Thyroid gland (tissue), 4 donors: ENCODE data around the gene EZH1. TPM values are rescaled to one million over a fixed set of nuclear protein-coding genes. Genes with fewer than 3 reads are reported as not detected.

Source experiments
- DNase-seq, 2 donors: peaks; one replicate each; pipeline ENCODE4 v3.0.0-alpha.2; 2019
- H3K27ac ChIP-seq, 3 donors: fragments of 200-600 bp; sonication (generic); 1 replicate in 2 of 3; 2 replicates in 1 of 3; pipeline ENCODE4 v1.5.1; 2016 to 2019; ENCODE audit warnings: mild to moderate bottlenecking in 1 of 3, moderate library complexity in 1 of 3
- H3K27me3 ChIP-seq: fragments of 200-600 bp; sonication (generic); one replicate; pipeline ENCODE4 v1.5.1; 2019
- H3K36me3 ChIP-seq, 2 donors: fragments of 200-600 bp; sonication (generic); one replicate each; pipeline ENCODE4 v1.5.1; 2016 to 2019
- H3K4me1 ChIP-seq, 2 donors: fragments of 200-600 bp; sonication (generic); one replicate each; pipeline ENCODE4 v1.5.1; 2017 to 2019
- H3K4me3 ChIP-seq, 3 donors: fragments of 200-600 bp; sonication (generic); replicated peaks in 1 of 3; 1 replicate in 2 of 3; 2 replicates in 1 of 3; pipeline ENCODE4 v1.5.1; 2016; ENCODE audit warnings: mild to moderate bottlenecking in 1 of 3
- H3K9me3 ChIP-seq: fragments of 200-600 bp; sonication (generic); one replicate; pipeline ENCODE4 v1.5.1; 2017
- POLR2A ChIP-seq, 2 donors: fragments of 450-650 bp; IDR thresholded peaks; one replicate each; pipeline ENCODE4 v1.6.1; 2017; ENCODE audit warnings: antibody characterized with exemption in 2 of 2, mild to moderate bottlenecking in 2 of 2, moderate library complexity in 1 of 2
- WGBS, 2 donors: methylation state at CpG; one replicate each; pipeline ENCODE4 v1.1.5; 2017; 5-methylcytosine and 5-hydroxymethylcytosine counted together
- intact Hi-C: fragments of 100-400 bp; cut with DNase I; formaldehyde crosslinking; loops from one replicate; pipeline ENCODE4 v1.15.1; 2023
- total RNA-seq, 4 donors: library from RNA; depleted of rRNA; stranded (reverse); fragments of >200 nt; gene quantifications; one replicate each; pipeline ENCODE4 v1.2.3, GENCODE V29; 2016
- TF ChIP-seq, protein P1 (sequence below), 6 experiments: fragments of 200-600 bp in 3 of 6; fragments of 450-650 bp in 3 of 6; sonication (generic) in 3 of 6; IDR thresholded peaks; one replicate each; pipeline ENCODE4 v1.5.1; 2016 to 2019; ENCODE audit warnings: antibody characterized with exemption in 6 of 6, mild to moderate bottlenecking in 2 of 6, inconsistent platforms in 1 of 6, moderate library complexity in 1 of 6

Gene EZH1
- total RNA-seq, 4 donors from 2014 or later: 39.3 to 69.2 (median 56.4) TPM

DNA sequence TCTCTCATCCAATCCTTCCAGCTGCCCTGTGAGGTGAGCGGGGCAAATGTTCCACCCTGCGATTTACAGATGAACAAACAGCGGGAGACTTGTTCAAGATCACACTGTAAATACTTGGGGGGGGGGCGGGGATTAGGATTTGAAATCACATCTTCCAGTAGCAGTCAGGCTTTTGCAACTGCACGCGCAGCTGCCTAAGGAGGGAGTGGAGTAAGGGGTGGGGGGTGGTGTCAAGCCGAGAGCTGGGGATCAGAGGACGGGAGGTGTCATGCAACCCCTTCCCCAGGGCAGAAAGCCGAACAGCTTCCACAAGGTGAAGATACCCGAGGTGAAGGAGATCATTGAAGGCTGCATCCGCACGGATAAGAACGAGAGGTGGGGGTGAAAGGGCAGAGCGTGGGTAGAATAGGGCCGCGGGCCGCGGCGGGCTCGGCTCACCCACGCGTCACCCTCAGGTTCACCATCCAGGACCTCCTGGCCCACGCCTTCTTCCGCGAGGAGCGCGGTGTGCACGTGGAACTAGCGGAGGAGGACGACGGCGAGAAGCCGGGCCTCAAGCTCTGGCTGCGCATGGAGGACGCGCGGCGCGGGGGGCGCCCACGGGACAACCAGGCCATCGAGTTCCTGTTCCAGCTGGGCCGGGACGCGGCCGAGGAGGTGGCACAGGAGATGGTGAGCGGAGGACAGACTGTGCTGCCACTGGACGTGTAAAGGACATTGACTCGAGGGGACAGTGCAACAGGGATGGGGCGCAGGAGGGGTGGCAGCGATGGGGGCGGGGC lies 40.2 kb upstream of the EZH1 start:
- H3K27ac ChIP-seq: no peak overlapping the region
- no peaks in the 10 kb centered on the region for H3K9me3 ChIP-seq
- peaks cover 3 to 40% of the 10 kb centered on the region in 2 donors for H3K4me1 ChIP-seq
- H3K36me3 ChIP-seq: no peaks in the 10 kb centered on the region
- no peak overlapping the region for H3K4me3 ChIP-seq
- intact Hi-C loops: no loop called here
- no peak for DNase-seq
- H3K27me3 ChIP-seq: peaks cover 17% of the 10 kb centered on the region
- TF ChIP-seq, protein P1, sequence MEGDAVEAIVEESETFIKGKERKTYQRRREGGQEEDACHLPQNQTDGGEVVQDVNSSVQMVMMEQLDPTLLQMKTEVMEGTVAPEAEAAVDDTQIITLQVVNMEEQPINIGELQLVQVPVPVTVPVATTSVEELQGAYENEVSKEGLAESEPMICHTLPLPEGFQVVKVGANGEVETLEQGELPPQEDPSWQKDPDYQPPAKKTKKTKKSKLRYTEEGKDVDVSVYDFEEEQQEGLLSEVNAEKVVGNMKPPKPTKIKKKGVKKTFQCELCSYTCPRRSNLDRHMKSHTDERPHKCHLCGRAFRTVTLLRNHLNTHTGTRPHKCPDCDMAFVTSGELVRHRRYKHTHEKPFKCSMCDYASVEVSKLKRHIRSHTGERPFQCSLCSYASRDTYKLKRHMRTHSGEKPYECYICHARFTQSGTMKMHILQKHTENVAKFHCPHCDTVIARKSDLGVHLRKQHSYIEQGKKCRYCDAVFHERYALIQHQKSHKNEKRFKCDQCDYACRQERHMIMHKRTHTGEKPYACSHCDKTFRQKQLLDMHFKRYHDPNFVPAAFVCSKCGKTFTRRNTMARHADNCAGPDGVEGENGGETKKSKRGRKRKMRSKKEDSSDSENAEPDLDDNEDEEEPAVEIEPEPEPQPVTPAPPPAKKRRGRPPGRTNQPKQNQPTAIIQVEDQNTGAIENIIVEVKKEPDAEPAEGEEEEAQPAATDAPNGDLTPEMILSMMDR (IDR thresholded peaks at IDR 0.05): no peak
- no peak for TF ChIP-seq POLR2A (IDR thresholded peaks at IDR 0.05)
- WGBS, 2 donors: 7 to 11% methylated on average over 25 to 37 of the region's 52 CpGs

DNA sequence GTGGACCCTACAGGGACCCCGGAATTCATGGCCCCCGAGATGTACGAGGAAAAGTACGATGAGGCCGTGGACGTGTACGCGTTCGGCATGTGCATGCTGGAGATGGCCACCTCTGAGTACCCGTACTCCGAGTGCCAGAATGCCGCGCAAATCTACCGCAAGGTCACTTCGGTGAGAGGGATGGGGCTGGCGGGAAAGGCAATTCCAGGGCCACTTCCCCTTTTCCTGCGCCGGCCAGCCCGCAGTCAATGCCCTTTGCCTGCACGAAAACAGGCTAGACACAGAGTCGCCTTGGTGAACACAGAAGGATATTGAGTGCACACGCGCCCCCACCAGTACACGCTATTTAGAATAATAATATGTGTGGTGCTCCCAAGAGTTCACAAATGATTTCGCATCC lies 39.6 kb upstream of the EZH1 start:
- Histone ChIP-seq H3K9me3 (no peaks in the 10 kb centered on the region), H3K36me3 (peaks cover 0 to 2% of the 10 kb centered on the region in 2 donors), H3K27me3 (peaks cover 17% of the 10 kb centered on the region), H3K27ac (no peak overlapping the region), H3K4me1 (peaks cover 3 to 41% of the 10 kb centered on the region in 2 donors), H3K4me3 (no peak overlapping the region)
- DNase-seq: no peak
- intact Hi-C loops: no loop called here
- WGBS, 2 donors: 8 to 25% methylated on average over 16 to 25 of the region's 25 CpGs
- TF ChIP-seq POLR2A (IDR thresholded peaks at IDR 0.05): no peak
- TF ChIP-seq, protein P1 (IDR thresholded peaks at IDR 0.05): no peak

DNA sequence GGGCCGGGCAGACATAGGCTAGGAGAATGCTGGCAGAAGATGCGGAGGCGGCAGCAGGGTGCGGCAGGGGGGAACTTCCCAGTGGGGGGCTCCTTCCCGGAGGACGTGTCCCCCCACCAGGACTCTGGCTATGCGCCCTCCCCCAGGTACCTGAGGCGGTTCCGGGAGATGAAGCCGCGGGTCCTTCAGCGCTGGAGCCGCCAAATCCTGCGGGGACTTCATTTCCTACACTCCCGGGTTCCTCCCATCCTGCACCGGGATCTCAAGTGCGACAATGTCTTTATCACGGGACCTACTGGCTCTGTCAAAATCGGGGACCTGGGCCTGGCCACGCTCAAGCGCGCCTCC lies 38.9 kb upstream of the EZH1 start:
- 0 to 21% methylated on average over 1 to 12 of the region's 22 CpGs for WGBS, 2 donors

DNA sequence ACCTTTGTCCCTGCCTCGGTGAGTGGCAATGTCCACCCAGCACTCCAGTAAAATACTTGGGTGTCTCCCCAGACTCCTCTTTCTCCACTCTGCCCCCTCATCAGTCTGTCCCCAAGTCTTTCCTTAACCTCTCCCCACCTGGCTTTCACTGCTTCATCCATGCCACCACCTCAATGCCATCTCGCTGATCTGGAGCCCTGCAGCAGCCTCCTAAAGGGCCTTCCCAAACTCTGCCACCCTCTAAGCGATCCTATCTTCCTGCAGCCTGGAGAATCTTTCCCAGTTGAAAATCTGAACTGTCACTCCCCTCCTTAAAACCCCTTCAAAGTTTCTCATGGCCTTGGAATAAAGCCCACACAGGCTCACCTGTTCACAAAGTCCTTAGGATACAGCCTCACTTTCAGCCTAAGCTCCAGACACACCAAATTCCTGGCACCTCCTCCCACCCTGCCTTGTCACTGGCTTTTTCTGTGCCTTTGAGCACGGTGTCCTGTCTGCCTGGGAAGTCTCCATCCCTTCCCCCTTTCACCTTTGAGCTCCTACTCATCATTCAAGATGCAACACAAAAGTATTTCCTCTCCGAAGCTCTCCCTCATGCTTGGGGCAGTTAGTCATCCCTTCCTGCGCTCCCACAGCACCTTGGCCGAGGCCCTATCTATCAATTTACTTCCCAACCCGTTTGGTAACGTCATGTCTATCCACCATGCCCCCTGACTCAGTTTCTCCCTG lies 38.4 kb upstream of the EZH1 start:
- H3K27ac ChIP-seq: no peak overlapping the region
- H3K27me3 ChIP-seq: peaks cover 17% of the 10 kb centered on the region
- no peak for TF ChIP-seq POLR2A (IDR thresholded peaks at IDR 0.05)
- TF ChIP-seq, protein P1 (IDR thresholded peaks at IDR 0.05): no peak
- H3K4me1 ChIP-seq: peaks cover 3 to 41% of the 10 kb centered on the region in 2 donors
- peaks cover 9 to 13% of the 10 kb centered on the region in 2 donors for H3K36me3 ChIP-seq
- H3K4me3 ChIP-seq: no peak overlapping the region
- 16 to 24% methylated on average over 9 of the region's 9 CpGs for WGBS, 2 donors
- no peaks in the 10 kb centered on the region for H3K9me3 ChIP-seq
- no peak for DNase-seq
- intact Hi-C loops: no loop called here

More for the DNA sequence above, 38.9 kb upstream of the EZH1 start:
- H3K27me3 ChIP-seq: peaks cover 17% of the 10 kb centered on the region
- peaks cover 3 to 41% of the 10 kb centered on the region in 2 donors for H3K4me1 ChIP-seq
- no peaks in the 10 kb centered on the region for H3K9me3 ChIP-seq
- no peak overlapping the region for H3K27ac ChIP-seq
- no peak for DNase-seq
- intact Hi-C loops: no loop called here
- H3K4me3 ChIP-seq: no peak overlapping the region
- TF ChIP-seq, protein P1 (IDR thresholded peaks at IDR 0.05): no peak
- TF ChIP-seq POLR2A (IDR thresholded peaks at IDR 0.05): no peak
- peaks cover 5 to 8% of the 10 kb centered on the region in 2 donors for H3K36me3 ChIP-seq
